Lower leg skin (tissue), 4 donors: Measurements from ENCODE around the gene BEND5. TPM values are rescaled to one million over a fixed set of nuclear protein-coding genes. Genes with fewer than 3 reads are reported as not detected.

Experiments
- DNase-seq, 2 donors: peaks; one replicate each; pipeline ENCODE4 v3.0.0-alpha.2; 2019; ENCODE audit warnings: low spot score in 2 of 2
- H3K4me3 ChIP-seq: fragments of 200-600 bp; sonication (generic); 2 replicates; pipeline ENCODE4 v1.5.1; 2017; ENCODE audit warnings: mild to moderate bottlenecking, low read depth; ENCODE audit not compliant: poor library complexity, severe bottlenecking
- CTCF ChIP-seq, 3 donors: fragments of 450-650 bp; IDR thresholded peaks; one replicate each; pipeline ENCODE4 v1.5.1; 2016; ENCODE audit warnings: antibody characterized with exemption in 3 of 3, mild to moderate bottlenecking in 3 of 3, moderate library complexity in 2 of 3
- POLR2A ChIP-seq, 2 donors: fragments of 450-650 bp; IDR thresholded peaks; one replicate each; pipeline ENCODE4 v1.6.1; 2016 to 2017; ENCODE audit warnings: antibody characterized with exemption in 2 of 2, mild to moderate bottlenecking in 1 of 2, moderate library complexity in 1 of 2
- WGBS, 2 donors: methylation state at CpG; one replicate each; pipeline ENCODE4 v1.1.5; 2018; 5-methylcytosine and 5-hydroxymethylcytosine counted together
- intact Hi-C: fragments of 100-400 bp; cut with DNase I; formaldehyde crosslinking; loops from one replicate; pipeline ENCODE4 v1.15.0; 2023; ENCODE audit warnings: low total_unique reads
- total RNA-seq, 4 donors: library from RNA; depleted of rRNA; stranded (reverse); fragments of >200 nt; gene quantifications; one replicate each; pipeline ENCODE4 v1.1.0, GENCODE V29; 2016

The BEND5 gene
- total RNA-seq, 4 donors from 2014 or later: 0.67 to 2.5 (median 1.1) TPM; not detected in 1

GRCh38 chr1:48693180-48693579 lies 83.5 kb downstream of the BEND5 start:
- WGBS, 2 donors: 58 to 68% methylated on average over 11 of the region's 11 CpGs
- H3K4me3 ChIP-seq: no peak overlapping the region
- no peak for DNase-seq
- intact Hi-C loops: no loop called here
- TF ChIP-seq CTCF (IDR thresholded peaks at IDR 0.05) (no peak), POLR2A (IDR thresholded peaks at IDR 0.05) (no peak)

- intact Hi-C loops: no loop called here
- 65 to 81% methylated on average over 9 of the region's 9 CpGs for WGBS, 2 donors
- no peak for DNase-seq
- H3K4me3 ChIP-seq: no peak overlapping the region
- no peak for TF ChIP-seq POLR2A (IDR thresholded peaks at IDR 0.05)
- TF ChIP-seq CTCF (IDR thresholded peaks at IDR 0.05): no peak
Observed at GRCh38 chr1:48692235-48692634, 84.5 kb downstream of the BEND5 start.

- no peak for DNase-seq
- intact Hi-C loops: no loop called here
- no peak overlapping the region for H3K4me3 ChIP-seq
- WGBS, 2 donors: 78 to 84% methylated on average over 5 of the region's 5 CpGs
- TF ChIP-seq CTCF (IDR thresholded peaks at IDR 0.05) (no peak), POLR2A (IDR thresholded peaks at IDR 0.05) (no peak)
Observed at GRCh38 chr1:48691429-48692001, 85.2 kb downstream of the BEND5 start.

GRCh38 chr1:48688102-48688760 lies 88.5 kb downstream of the BEND5 start:
- intact Hi-C loops: no loop called here
- 58 to 72% methylated on average over 3 of the region's 3 CpGs for WGBS, 2 donors
- H3K4me3 ChIP-seq: no peak overlapping the region
- TF ChIP-seq POLR2A (IDR thresholded peaks at IDR 0.05) (no peak), CTCF (IDR thresholded peaks at IDR 0.05) (no peak)
- DNase-seq: peak in 1 of 2 donors; percentile 29

- 72 to 75% methylated on average over 13 of the region's 13 CpGs for WGBS, 2 donors
- TF ChIP-seq CTCF (IDR thresholded peaks at IDR 0.05) (no peak), POLR2A (IDR thresholded peaks at IDR 0.05) (no peak)
- DNase-seq: peak in 1 of 2 donors; percentile 69
- no peak overlapping the region for H3K4me3 ChIP-seq
- intact Hi-C loops: no loop called here
Observed at GRCh38 chr1:48687282-48688045, 89.2 kb downstream of the BEND5 start.
